H1 (cell line): ENCODE measurements around the gene DEPDC4. TPM values are rescaled to one million over a fixed set of nuclear protein-coding genes. Genes with fewer than 3 reads are reported as not detected.

Source experiments
- BCL11A ChIP-seq, 2 experiments: IDR thresholded peaks; one replicate each; pipeline ENCODE4 v1.6.1; 2011; ENCODE audit warnings: low read depth in 2 of 2, low read length in 2 of 2, mild to moderate bottlenecking in 2 of 2
- CBX5 ChIP-seq: fragments of 300-800, 300-1000 bp; sonication (generic); IDR thresholded peaks from 2 replicates; pipeline ENCODE4 v1.7.1; 2016; ENCODE audit warnings: antibody characterized with exemption, low read length, low read depth
- CHD2 ChIP-seq: IDR thresholded peaks from 2 replicates; pipeline ENCODE4 v1.6.1; 2012; ENCODE audit warnings: low read length, improper control_type of control experiment
- EGR1 ChIP-seq: IDR thresholded peaks from 2 replicates; pipeline ENCODE4 v1.6.1; 2011; ENCODE audit warnings: low read depth, low read length, borderline replicate concordance
- FOSL1 ChIP-seq: IDR thresholded peaks from 2 replicates; pipeline ENCODE4 v1.6.1; 2011; ENCODE audit warnings: mild to moderate bottlenecking, low read depth, low read length, moderate library complexity; ENCODE audit not compliant: insufficient read depth
- GABPA ChIP-seq: IDR thresholded peaks from 2 replicates; pipeline ENCODE4 v1.6.1; 2011; ENCODE audit warnings: mild to moderate bottlenecking, low read length, moderate library complexity, borderline replicate concordance; ENCODE audit not compliant: insufficient read depth
- GTF2F1 ChIP-seq: IDR thresholded peaks from 2 replicates; pipeline ENCODE4 v1.6.1; 2012; ENCODE audit warnings: low read depth, low read length, improper control_type of control experiment, borderline replicate concordance
- KDM1A ChIP-seq: fragments of 200-600, 300-600 bp; sonication (generic); IDR thresholded peaks from 2 replicates; pipeline ENCODE4 v1.7.1; 2016; ENCODE audit warnings: mild to moderate bottlenecking, low read length, borderline replicate concordance
- MAX ChIP-seq: IDR thresholded peaks from 2 replicates; pipeline ENCODE4 v1.6.1; 2012; ENCODE audit warnings: inconsistent platforms
- PHF8 ChIP-seq: fragments of 200-600 bp; sonication (generic); conservative IDR thresholded peaks from 2 replicates; pipeline ENCODE4 v1.7.1; 2012; ENCODE audit warnings: low read depth, mild to moderate bottlenecking, inconsistent platforms, low read length, moderate library complexity
- POU5F1 ChIP-seq: IDR thresholded peaks from 2 replicates; pipeline ENCODE4 v1.6.1; 2011; ENCODE audit warnings: low read depth, mild to moderate bottlenecking, low read length, moderate library complexity
- SRF ChIP-seq: IDR thresholded peaks from 2 replicates; pipeline ENCODE4 v1.6.1; 2011; ENCODE audit warnings: mild to moderate bottlenecking, low read depth, low read length, moderate library complexity
- TAF1 ChIP-seq: IDR thresholded peaks from 2 replicates; pipeline ENCODE4 v1.6.1; 2011; ENCODE audit warnings: mild to moderate bottlenecking, low read depth, low read length
- TEAD4 ChIP-seq: IDR thresholded peaks from 2 replicates; pipeline ENCODE4 v1.6.1; 2012; ENCODE audit warnings: low read depth, low read length, inconsistent platforms, mixed read lengths
- polyA plus RNA-seq, 7 experiments: library from polyadenylated mRNA; depleted of rRNA in 3 of 7; stranded (reverse) in 5 of 7; unstranded in 2 of 7; fragments of >200 nt in 5 of 7; fragments of 200-250 nt in 2 of 7; gene quantifications; 1 replicate in 5 of 7; 2 replicates in 1 of 7; 4 replicates in 1 of 7; pipeline versions ENCODE4 v1.2.1 to v1.2.3, GENCODE V29; 2011 to 2013; ENCODE audit warnings: missing spikeins in 2 of 7, mixed read lengths in 2 of 7
- total RNA-seq: library from RNA; stranded (reverse); fragmentation: NEBNext Ultra II Directional; extraction: Animal tissue kit (Norgen Biotek cat#: 25700); gene quantifications from 2 replicates; pipeline ENCODE4 v1.2.1, GENCODE V29; 2021

Gene DEPDC4
- total and polyA plus RNA-seq, 2 of the 8 experiments (the other 6 are each of a cell fraction or from before 2014, with no cell fraction given), result 0.80 to 3.8 TPM

GRCh38 chr12:100199347-100200149, 67.3 kb downstream of the DEPDC4 start (continued):
- TF ChIP-seq EGR1 (no peak), PHF8 (peak; percentile 70), BCL11A (IDR thresholded peaks at IDR 0.05; ENCODE audit: low read depth in 2 of 2, low read length in 2 of 2) (no peak), GABPA (no peak), TEAD4 (peak; percentile 75; the same call in 1 of the 2 replicates), FOSL1 (no peak), CHD2 (no peak), CBX5 (no peak), KDM1A (no peak), TAF1 (peak; percentile 59), MAX (peak; percentile 25), GTF2F1 (no peak), SRF (no peak), POU5F1 (no peak)
